Natural killer cell treated with Interleukin-12 subunit alpha and Interleukin-12 subunit beta and Interleukin-15 and Interleukin-18, amount 100 ng/mL, for 72 hours (primary cell): Measurements from ENCODE around the gene SFT2D2. TPM values are rescaled to one million over a fixed set of nuclear protein-coding genes. Genes with fewer than 3 reads are reported as not detected.
"Not testable (repeated sequence)": the region's sequence is repeated elsewhere in the genome, so short reads cannot be mapped to it uniquely, and the experiment has no call there.

ENCODE experiments used
- ATAC-seq, 2 donors: fragments of 150-1000 bp; cut with Tn5 transposase in 1 of 2; sonication (Bioruptor Pico), chemical (Tn5 transposase) in 1 of 2; 2 replicates each; pipeline ENCODE4 v1.10.0; 2021
- DNase-seq: peaks from one replicate; pipeline ENCODE4 v3.0.0; 2022; ENCODE audit warnings: low spot score
- H3K27ac Mint-ChIP-seq, 2 donors: 1 replicate in 1 of 2; 2 replicates in 1 of 2; pipeline ENCODE4 v1.8.0; 2022; ENCODE audit warnings: mixed read lengths in 2 of 2, mild to moderate bottlenecking in 1 of 2, moderate library complexity in 1 of 2
- H3K27me3 Mint-ChIP-seq, 2 donors: 1 replicate in 1 of 2; 2 replicates in 1 of 2; pipeline ENCODE4 v1.8.0; 2022; ENCODE audit warnings: mixed read lengths in 2 of 2
- H3K36me3 Mint-ChIP-seq: one replicate; pipeline ENCODE4 v1.8.0; 2022; ENCODE audit warnings: mixed read lengths
- H3K4me1 Mint-ChIP-seq, 2 donors: 1 replicate in 1 of 2; 2 replicates in 1 of 2; pipeline ENCODE4 v1.8.0; 2022; ENCODE audit warnings: low read depth in 2 of 2, mixed read lengths in 2 of 2, mild to moderate bottlenecking in 1 of 2
- H3K4me3 Mint-ChIP-seq: one replicate; pipeline ENCODE4 v1.8.0; 2022; ENCODE audit warnings: mixed read lengths
- H3K9me3 Mint-ChIP-seq: 2 replicates; pipeline ENCODE4 v1.8.0; 2022; ENCODE audit warnings: mixed read lengths
- total RNA-seq, 2 donors: library from RNA; stranded (reverse); gene quantifications; one replicate each; pipeline ENCODE4 v1.2.3, GENCODE V29; 2022

SFT2D2 gene
- total RNA-seq, 2 donors from 2014 or later = 51.2 to 78.5 TPM

DNA sequence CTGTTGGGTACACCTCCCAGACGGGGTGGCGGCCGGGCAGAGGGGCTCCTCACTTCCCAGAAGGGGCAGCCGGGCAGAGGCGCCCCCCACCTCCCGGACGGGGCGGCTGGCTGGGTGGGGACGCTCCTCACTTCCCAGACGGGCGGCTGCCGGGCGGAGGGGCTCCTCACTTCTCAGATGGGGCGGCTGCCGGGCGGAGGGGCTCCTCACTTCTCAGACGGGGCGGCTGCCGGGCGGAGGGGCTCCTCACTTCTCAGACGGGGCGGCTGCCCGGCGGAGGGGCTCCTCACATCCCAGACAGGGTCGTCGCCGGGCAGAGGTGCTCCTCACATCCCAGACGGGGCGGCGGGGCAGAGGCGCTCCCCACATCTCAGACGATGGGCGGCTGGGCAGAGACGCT lies 18.1 kb upstream of the SFT2D2 start:
- not testable (repeated sequence) for H3K27ac Mint-ChIP-seq, H3K27me3 Mint-ChIP-seq, H3K4me1 Mint-ChIP-seq, ATAC-seq, H3K9me3 Mint-ChIP-seq, H3K4me3 Mint-ChIP-seq, DNase-seq
- peaks cover 16% of the 10 kb centered on the region for H3K36me3 Mint-ChIP-seq

DNA sequence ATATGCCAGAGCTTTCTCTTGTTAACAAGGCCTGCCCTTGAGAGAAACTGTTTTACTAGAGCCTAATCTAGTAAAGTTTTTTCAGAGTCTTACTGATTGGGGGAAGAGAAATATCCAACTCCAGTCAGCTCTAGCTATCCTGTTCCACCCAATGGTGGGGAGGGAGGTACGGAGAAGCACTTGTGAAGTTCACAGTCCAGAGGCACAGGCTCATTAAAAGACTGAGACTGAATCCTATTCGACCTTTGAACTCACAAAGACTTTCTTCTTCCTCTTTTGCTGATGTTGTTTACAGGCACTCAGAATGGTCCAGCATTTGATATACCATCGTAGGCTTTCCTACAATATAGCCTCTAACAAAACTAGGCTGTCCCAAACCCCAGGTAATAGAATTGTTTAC lies 15.5 kb upstream of the SFT2D2 start:
- ATAC-seq (no peak), DNase-seq (no peak)
- H3K36me3 Mint-ChIP-seq = peaks cover 12% of the 10 kb centered on the region
- H3K4me1 Mint-ChIP-seq = peaks cover 0 to 5% of the 10 kb centered on the region in 2 donors
- no peak overlapping the region for H3K27ac Mint-ChIP-seq
- peaks cover 0 to 7% of the 10 kb centered on the region in 2 donors for H3K27me3 Mint-ChIP-seq
- no peak overlapping the region for H3K4me3 Mint-ChIP-seq
- H3K9me3 Mint-ChIP-seq = peaks cover 7% of the 10 kb centered on the region

DNA sequence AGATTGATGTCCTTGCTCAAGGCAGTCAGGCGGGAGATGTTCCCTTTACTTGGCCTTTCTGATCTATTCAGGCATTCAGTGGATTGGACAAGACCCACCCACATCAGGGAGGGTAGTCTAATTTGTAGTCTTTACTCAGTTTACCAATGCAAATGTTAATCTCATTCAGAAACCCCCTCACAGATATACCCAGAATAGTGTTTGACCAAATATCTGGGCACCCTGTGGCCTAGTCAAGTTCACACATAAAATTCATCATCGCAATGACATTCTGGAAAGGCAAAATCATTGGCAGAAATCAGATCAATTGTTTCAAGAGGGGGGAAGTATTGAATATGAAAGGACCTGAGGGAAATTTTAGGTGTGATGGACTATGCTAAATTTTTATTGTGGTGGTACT lies 12.5 kb upstream of the SFT2D2 start:
- H3K36me3 Mint-ChIP-seq = peaks cover 6% of the 10 kb centered on the region
- H3K9me3 Mint-ChIP-seq = peaks cover 7% of the 10 kb centered on the region
- peaks cover 0 to 5% of the 10 kb centered on the region in 2 donors for H3K4me1 Mint-ChIP-seq
- ATAC-seq (no peak), DNase-seq (no peak)
- peaks cover 0 to 7% of the 10 kb centered on the region in 2 donors for H3K27me3 Mint-ChIP-seq
- H3K4me3 Mint-ChIP-seq = no peak overlapping the region
- H3K27ac Mint-ChIP-seq = no peak overlapping the region

DNA sequence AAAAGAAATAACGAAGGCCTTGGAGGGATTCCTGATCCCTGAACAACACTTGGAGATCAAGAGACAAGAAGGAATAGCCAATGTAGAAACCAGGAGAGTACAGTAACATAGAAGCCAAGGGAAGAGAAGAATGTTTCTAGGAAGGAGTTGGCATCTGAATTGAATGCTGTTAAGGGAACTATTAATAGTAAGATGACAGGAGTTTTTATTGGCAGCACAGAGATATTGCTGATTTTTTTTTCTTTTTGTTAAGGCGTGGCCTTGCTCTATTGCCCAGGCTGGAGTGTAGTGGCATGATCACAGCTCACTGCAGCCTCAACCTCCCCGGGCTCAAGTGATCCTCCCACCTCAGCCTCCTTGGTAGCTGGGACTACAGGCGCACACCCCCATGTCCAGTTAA lies 9.6 kb upstream of the SFT2D2 start:
- ATAC-seq = no peak
- no peak for DNase-seq
- Mint-ChIP-seq H3K4me3 (no peak overlapping the region), H3K27ac (no peak overlapping the region), H3K9me3 (peaks cover 6% of the 10 kb centered on the region), H3K36me3 (peaks cover 5% of the 10 kb centered on the region), H3K4me1 (peaks cover 5 to 9% of the 10 kb centered on the region in 2 donors), H3K27me3 (peaks cover 5 to 9% of the 10 kb centered on the region in 2 donors)

DNA sequence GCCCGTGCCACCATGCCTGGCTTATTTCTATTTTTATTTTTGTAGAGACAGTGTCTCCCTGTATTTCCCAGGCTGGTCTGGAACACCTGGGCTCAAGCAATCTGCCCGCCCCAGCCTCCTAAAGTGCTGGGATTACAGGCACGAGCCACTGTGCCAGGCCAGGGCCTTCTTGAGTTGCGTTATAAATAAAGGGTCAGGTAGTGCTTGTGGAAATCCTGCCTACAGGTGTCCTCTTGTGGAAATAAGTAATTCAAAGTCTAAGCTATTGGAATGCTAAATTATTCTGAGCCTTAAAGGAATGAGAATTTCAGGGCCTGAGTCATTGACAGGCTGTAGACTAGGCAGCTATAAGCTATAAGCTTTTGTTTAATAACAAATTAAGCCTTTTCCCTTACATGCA lies 8.1 kb upstream of the SFT2D2 start:
- H3K27me3 Mint-ChIP-seq = peaks cover 5% of the 10 kb centered on the region in 2 donors
- DNase-seq (no peak), ATAC-seq (no peak)
- no peak overlapping the region for H3K27ac Mint-ChIP-seq
- peaks cover 2% of the 10 kb centered on the region for H3K9me3 Mint-ChIP-seq
- no peak overlapping the region for H3K4me3 Mint-ChIP-seq
- H3K36me3 Mint-ChIP-seq = no peaks in the 10 kb centered on the region
- H3K4me1 Mint-ChIP-seq = peaks cover 0 to 9% of the 10 kb centered on the region in 2 donors

DNA sequence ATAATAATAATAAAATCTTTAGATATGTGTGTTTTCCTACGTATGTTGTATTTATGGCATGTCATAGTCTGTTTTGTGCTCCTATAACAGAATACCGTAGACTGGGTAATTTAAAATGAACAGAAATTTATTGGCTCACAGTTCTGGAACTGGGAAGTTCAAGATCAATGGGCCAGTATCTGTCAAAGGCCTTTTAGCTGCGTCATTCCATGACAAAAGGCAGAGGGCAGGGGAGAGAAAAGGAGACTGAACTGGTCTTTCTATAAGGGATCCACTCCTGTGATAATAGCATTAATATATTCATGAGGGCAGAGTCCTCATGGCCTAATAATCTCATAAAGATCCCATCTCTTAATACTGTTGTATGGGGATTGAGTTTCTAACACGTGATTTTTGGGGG lies 7.1 kb upstream of the SFT2D2 start:
- DNase-seq (no peak), ATAC-seq (no peak)
- no peak overlapping the region for H3K27ac Mint-ChIP-seq
- peaks cover 5 to 8% of the 10 kb centered on the region in 2 donors for H3K27me3 Mint-ChIP-seq
- peaks cover under 1 to 9% of the 10 kb centered on the region in 2 donors for H3K4me1 Mint-ChIP-seq
- H3K4me3 Mint-ChIP-seq = no peak overlapping the region
- no peaks in the 10 kb centered on the region for H3K9me3 Mint-ChIP-seq
- no peaks in the 10 kb centered on the region for H3K36me3 Mint-ChIP-seq

DNA sequence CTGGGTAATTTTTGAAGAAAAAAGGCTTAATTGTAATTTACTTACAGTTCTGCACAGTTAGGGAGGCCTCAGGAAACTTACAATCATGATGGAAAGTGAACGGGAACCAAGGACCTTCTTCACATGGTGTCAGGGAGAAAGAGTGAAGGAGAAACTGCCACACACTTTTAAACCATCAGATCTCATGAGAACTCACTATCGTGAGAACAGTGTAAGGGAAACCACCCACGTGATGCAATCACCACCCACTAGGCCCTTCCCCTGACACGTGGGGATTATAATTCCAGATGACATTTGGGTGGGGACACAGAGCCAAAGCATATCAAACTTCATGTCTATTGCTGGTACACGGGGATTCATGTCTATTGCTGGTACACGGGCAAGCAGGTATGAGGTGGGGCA lies 5.3 kb upstream of the SFT2D2 start:
- Mint-ChIP-seq H3K36me3 (no peaks in the 10 kb centered on the region), H3K9me3 (no peaks in the 10 kb centered on the region), H3K27me3 (peaks cover 5 to 6% of the 10 kb centered on the region in 2 donors), H3K27ac (no peak overlapping the region), H3K4me3 (no peak overlapping the region), H3K4me1 (peaks cover 16 to 20% of the 10 kb centered on the region in 2 donors)
- ATAC-seq (peak in 1 of 2 donors; percentile 62), DNase-seq (no peak)

DNA sequence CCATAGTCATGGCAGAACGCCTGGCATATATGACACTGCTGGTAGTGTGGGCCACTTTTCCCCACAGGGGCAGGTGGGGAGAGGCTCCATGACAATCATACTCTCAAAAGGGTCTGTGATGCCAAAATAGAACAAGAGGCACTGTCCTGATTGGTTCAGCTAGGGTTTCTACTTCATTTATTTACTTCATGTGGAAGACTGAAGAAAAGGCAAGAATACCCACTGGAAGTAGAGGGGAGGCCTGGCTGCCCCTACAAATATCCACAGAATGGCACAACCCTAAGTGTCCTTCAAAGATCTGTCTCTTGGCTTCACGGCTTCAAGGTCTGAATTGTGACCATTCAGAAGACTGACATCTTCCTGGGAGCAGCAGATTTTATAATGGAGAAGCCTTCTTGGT lies 4.5 kb upstream of the SFT2D2 start:
- Mint-ChIP-seq H3K36me3 (no peaks in the 10 kb centered on the region), H3K9me3 (no peaks in the 10 kb centered on the region), H3K4me1 (peaks cover 16 to 20% of the 10 kb centered on the region in 2 donors), H3K4me3 (no peak overlapping the region), H3K27me3 (peaks cover 5 to 6% of the 10 kb centered on the region in 2 donors), H3K27ac (peak overlapping the region in 1 of 2 donors; percentile 25)
- ATAC-seq (no peak), DNase-seq (no peak)

DNA sequence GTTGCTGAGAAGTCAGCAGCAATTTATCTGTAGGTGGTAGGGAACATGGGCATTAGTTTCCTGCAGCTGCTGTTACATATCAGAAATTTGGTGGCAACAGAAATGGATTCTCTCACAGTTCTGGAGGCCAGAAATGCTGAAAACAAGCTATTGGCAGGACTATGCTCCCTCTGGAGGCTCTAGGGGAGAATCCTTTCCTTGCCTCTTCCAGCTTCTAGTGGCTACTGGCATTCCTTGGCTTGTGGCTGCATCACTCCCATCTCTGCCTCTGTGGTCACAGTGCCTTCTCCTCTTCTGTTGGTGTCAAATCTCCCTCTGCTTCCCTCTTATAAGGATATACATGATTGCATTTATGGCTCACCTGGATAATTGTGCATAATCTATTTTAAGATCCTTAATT lies 2.5 kb upstream of the SFT2D2 start:
- Mint-ChIP-seq H3K36me3 (no peaks in the 10 kb centered on the region), H3K4me1 (peaks cover 30 to 34% of the 10 kb centered on the region in 2 donors), H3K27me3 (peaks cover 5 to 6% of the 10 kb centered on the region in 2 donors), H3K27ac (no peak overlapping the region), H3K4me3 (no peak overlapping the region), H3K9me3 (no peaks in the 10 kb centered on the region)
- ATAC-seq (no peak), DNase-seq (no peak)

DNA sequence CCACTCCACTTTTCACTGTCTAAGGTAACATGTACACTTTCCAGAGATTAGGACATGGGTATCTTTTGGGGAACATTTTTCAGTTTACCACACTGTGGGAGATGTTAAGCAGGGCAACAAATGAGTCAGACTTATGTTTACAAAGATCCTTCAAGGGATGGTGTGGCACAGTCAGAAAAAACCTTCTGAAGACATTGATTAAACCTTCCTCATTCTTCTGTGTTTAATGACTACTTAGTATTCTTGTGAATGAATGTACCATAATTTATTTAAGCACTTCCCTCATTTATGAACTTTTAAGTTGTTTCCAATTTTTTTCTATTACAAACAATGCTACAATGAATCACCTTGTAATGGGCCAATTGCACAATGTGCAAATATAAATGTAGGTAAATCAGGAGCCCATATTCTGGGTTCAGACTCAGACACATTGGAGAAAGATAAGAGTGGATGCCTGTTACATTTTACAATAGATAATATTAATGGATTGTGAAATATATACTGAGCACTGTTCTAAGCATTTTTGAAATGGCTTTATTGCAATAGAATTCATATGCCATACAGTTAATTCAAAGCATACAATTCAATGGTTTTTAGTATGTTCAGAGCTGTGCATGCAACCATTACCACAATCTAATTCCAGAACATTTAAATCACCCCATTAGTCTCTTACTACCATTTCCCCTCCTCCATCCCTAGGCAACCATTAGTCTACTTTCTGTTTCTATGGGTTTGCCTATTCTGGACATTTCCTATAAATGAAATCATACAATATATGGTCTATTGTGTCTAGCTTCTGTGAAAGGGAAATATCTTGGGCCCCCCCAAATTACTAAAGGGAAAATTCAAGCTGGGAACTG lies 1.9 kb upstream of the SFT2D2 start:
- Mint-ChIP-seq H3K4me3 (no peak overlapping the region), H3K36me3 (no peaks in the 10 kb centered on the region), H3K4me1 (peaks cover 36 to 40% of the 10 kb centered on the region in 2 donors), H3K27me3 (peaks cover 3 to 6% of the 10 kb centered on the region in 2 donors), H3K27ac (no peak overlapping the region), H3K9me3 (no peaks in the 10 kb centered on the region)
- DNase-seq (no peak), ATAC-seq (no peak)

DNA sequence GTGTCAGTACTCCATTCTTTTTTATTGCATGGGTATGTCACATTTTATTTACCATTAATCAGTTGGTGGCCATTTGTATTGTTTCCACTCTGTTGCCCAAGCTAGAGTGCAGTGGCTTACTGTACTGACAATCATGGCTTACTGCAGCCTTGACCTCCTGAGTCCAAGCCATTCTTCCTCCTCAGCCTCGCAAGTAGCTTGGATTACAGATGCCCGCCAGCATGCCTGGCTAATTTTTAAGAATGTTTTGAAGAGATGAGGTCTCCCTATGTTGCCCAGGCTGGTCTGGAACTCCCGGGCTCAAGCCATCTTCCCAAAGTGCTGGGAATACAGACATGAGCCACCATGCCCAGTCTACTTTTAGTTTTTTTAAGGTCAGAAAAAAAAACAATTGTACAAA lies 813 bp upstream of the SFT2D2 start:
- Mint-ChIP-seq H3K27ac (peak overlapping the region in 1 of 2 donors; percentile 88), H3K9me3 (peaks cover 4% of the 10 kb centered on the region), H3K27me3 (peaks cover 0 to 3% of the 10 kb centered on the region in 2 donors), H3K4me1 (peaks cover 45 to 46% of the 10 kb centered on the region in 2 donors), H3K4me3 (peak overlapping the region; percentile 88), H3K36me3 (peaks cover 7% of the 10 kb centered on the region)
- no peak for DNase-seq
- no peak for ATAC-seq

DNA sequence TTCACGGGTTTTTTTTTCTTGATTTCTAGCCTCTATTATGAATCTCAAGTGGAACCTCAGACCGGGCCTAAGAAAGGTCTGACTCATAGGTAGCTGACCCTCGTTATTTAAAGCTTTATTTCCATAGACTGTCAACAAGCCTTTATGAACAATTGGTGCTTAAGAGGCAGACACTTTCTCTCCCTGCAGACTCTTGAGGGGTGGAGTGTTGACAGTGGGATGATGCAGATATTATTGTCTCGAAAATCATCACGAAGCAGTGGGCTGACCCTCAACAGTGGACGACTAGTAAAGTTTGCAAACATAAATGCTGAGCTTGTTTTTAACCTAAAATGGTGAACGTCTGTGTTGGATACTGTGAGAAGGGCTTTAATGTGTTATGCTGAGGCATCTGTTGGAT lies 1.8 kb downstream of the SFT2D2 start:
- H3K4me1 Mint-ChIP-seq = peaks cover 54 to 57% of the 10 kb centered on the region in 2 donors
- H3K9me3 Mint-ChIP-seq = peaks cover 4% of the 10 kb centered on the region

DNA sequence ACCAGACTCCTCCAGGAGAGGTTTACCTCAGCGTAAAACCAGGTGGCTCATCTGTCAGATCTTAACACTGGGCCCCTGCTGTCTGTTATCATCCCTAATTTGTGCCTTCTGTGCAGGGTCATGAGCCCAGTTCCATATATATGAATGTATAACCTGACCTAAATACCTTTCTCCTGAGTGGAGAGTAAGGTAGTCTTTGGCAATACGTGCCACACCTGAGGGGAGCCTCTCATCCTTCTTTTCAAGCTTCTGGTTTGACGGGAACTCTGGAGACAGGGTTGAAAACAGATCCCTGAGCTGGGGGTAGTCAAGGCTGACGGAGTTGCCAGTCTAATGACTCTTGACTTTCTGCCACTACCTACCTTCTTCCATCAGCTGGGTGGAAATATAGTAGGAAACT lies 4.1 kb downstream of the SFT2D2 start:
- peak overlapping the region; percentile 13 to 70 for H3K27ac Mint-ChIP-seq
- DNase-seq (no peak), ATAC-seq (no peak)
- H3K4me3 Mint-ChIP-seq = peak overlapping the region; percentile 88
- H3K4me1 Mint-ChIP-seq = peaks cover 58 to 62% of the 10 kb centered on the region in 2 donors
- no peaks in the 10 kb centered on the region for H3K27me3 Mint-ChIP-seq
- H3K36me3 Mint-ChIP-seq = peaks cover 17% of the 10 kb centered on the region
- peaks cover 4% of the 10 kb centered on the region for H3K9me3 Mint-ChIP-seq

More for the DNA sequence above, 1.8 kb downstream of the SFT2D2 start:
- H3K27me3 Mint-ChIP-seq = peaks cover 0 to 3% of the 10 kb centered on the region in 2 donors
- H3K27ac Mint-ChIP-seq = peak overlapping the region; percentile 54 to 88
- H3K4me3 Mint-ChIP-seq = peak overlapping the region; percentile 88
- peaks cover 7% of the 10 kb centered on the region for H3K36me3 Mint-ChIP-seq
- ATAC-seq (no peak), DNase-seq (no peak)

DNA sequence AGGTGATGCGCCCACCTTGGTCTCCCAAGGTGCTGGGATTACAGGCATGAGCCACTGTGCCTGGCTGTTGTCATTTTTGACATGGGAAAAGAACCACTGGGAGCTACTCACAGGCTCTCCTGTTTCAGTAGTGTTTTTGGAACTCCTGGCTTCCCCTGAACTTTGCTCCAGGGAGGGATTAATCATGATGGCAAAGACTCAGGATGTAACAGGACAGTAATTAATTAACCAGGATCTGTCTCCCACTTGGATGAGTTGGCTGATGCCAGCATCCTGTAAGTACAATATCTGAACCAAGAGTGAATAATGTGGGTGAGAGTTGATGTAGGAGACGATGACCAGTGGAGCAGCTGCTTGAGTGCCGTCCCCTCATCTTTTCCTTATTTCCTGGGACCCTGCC lies 4.9 kb downstream of the SFT2D2 start:
- Mint-ChIP-seq H3K4me1 (peaks cover 64 to 68% of the 10 kb centered on the region in 2 donors), H3K36me3 (peaks cover 17% of the 10 kb centered on the region), H3K4me3 (no peak overlapping the region), H3K9me3 (peaks cover 4% of the 10 kb centered on the region), H3K27ac (no peak overlapping the region), H3K27me3 (no peaks in the 10 kb centered on the region)
- no peak for DNase-seq
- ATAC-seq = no peak
